ENCODE measurements around the gene GNG11.

GRCh38 chr7:93894426-93894825 is 27.1 kb upstream of the GNG11 start:
- TF ChIP-seq, protein P1, sequence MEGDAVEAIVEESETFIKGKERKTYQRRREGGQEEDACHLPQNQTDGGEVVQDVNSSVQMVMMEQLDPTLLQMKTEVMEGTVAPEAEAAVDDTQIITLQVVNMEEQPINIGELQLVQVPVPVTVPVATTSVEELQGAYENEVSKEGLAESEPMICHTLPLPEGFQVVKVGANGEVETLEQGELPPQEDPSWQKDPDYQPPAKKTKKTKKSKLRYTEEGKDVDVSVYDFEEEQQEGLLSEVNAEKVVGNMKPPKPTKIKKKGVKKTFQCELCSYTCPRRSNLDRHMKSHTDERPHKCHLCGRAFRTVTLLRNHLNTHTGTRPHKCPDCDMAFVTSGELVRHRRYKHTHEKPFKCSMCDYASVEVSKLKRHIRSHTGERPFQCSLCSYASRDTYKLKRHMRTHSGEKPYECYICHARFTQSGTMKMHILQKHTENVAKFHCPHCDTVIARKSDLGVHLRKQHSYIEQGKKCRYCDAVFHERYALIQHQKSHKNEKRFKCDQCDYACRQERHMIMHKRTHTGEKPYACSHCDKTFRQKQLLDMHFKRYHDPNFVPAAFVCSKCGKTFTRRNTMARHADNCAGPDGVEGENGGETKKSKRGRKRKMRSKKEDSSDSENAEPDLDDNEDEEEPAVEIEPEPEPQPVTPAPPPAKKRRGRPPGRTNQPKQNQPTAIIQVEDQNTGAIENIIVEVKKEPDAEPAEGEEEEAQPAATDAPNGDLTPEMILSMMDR (IDR thresholded peaks at IDR 0.05; ENCODE audit: insufficient read depth, low read depth, low read length) = no peak
- TF ChIP-seq EZH2 (IDR thresholded peaks at IDR 0.05; ENCODE audit: insufficient read depth, low read length) = no peak

All from astrocyte (in vitro differentiated cells and primary cell).